Brain microvascular endothelial cell (primary cell): ENCODE measurements around the gene DBP.

Experiments used
- DNase-seq: peaks from one replicate; pipeline ENCODE4 v3.0.0-alpha.2; 2020
- H3K27ac ChIP-seq: fragments of 250-450 bp; sonication (Bioruptor Pico); 2 replicates; pipeline ENCODE4 v1.5.1; 2020; ENCODE audit warnings: mild to moderate bottlenecking, moderate library complexity
- H3K27me3 ChIP-seq: fragments of 250-450 bp; sonication (Bioruptor Pico); replicated peaks from 2 replicates; pipeline ENCODE4 v1.5.1; 2020; ENCODE audit warnings: mild to moderate bottlenecking
- H3K36me3 ChIP-seq: fragments of 250-450 bp; sonication (Bioruptor Pico); replicated peaks from 2 replicates; pipeline ENCODE4 v1.5.1; 2020; ENCODE audit warnings: mild to moderate bottlenecking
- H3K4me3 ChIP-seq: 2 replicates; pipeline ENCODE4 v1.5.1; 2011; ENCODE audit warnings: low read depth, mild to moderate bottlenecking, control low read depth, low read length, moderate library complexity
- in situ Hi-C: cut with HindIII; loops from 2 replicates; pipeline ENCODE4 v1.10.0; 2017; ENCODE audit warnings: low sequenced_read_pairs, low pct_ligation_motif_present
- TF ChIP-seq, protein P1 (sequence below): IDR thresholded peaks from 2 replicates; pipeline ENCODE4 v1.5.1; 2011; ENCODE audit warnings: low read depth, mild to moderate bottlenecking, moderate library complexity, low read length, control low read depth, inconsistent platforms; ENCODE audit errors: missing control alignments

The DBP gene

DNA sequence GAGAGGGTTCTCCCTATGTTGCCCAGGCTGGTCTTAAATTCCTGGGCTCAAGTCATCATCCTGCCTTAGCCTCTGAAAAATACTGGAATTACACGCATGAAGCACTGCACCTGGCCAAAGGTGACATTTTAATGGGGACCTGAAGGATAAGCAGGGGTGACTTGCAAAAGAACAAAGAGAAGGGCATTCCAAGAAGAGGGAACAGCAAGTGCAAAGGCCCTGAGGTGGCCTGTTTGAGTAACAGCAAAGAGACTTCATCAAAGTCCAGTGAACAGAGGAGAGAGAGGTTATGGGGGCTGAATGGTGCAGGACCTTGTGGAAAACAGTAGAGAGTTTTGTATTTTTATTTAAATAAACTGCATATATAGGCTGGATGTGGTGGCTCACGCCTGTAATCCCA lies 4.7 kb upstream of the DBP start:
- in situ Hi-C loops = no loop called here
- H3K36me3 ChIP-seq = no peaks in the 10 kb centered on the region
- no peak for DNase-seq
- no peak overlapping the region for H3K4me3 ChIP-seq
- TF ChIP-seq, protein P1, sequence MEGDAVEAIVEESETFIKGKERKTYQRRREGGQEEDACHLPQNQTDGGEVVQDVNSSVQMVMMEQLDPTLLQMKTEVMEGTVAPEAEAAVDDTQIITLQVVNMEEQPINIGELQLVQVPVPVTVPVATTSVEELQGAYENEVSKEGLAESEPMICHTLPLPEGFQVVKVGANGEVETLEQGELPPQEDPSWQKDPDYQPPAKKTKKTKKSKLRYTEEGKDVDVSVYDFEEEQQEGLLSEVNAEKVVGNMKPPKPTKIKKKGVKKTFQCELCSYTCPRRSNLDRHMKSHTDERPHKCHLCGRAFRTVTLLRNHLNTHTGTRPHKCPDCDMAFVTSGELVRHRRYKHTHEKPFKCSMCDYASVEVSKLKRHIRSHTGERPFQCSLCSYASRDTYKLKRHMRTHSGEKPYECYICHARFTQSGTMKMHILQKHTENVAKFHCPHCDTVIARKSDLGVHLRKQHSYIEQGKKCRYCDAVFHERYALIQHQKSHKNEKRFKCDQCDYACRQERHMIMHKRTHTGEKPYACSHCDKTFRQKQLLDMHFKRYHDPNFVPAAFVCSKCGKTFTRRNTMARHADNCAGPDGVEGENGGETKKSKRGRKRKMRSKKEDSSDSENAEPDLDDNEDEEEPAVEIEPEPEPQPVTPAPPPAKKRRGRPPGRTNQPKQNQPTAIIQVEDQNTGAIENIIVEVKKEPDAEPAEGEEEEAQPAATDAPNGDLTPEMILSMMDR = no peak
- H3K27me3 ChIP-seq = no peaks in the 10 kb centered on the region
- no peak overlapping the region for H3K27ac ChIP-seq

DNA sequence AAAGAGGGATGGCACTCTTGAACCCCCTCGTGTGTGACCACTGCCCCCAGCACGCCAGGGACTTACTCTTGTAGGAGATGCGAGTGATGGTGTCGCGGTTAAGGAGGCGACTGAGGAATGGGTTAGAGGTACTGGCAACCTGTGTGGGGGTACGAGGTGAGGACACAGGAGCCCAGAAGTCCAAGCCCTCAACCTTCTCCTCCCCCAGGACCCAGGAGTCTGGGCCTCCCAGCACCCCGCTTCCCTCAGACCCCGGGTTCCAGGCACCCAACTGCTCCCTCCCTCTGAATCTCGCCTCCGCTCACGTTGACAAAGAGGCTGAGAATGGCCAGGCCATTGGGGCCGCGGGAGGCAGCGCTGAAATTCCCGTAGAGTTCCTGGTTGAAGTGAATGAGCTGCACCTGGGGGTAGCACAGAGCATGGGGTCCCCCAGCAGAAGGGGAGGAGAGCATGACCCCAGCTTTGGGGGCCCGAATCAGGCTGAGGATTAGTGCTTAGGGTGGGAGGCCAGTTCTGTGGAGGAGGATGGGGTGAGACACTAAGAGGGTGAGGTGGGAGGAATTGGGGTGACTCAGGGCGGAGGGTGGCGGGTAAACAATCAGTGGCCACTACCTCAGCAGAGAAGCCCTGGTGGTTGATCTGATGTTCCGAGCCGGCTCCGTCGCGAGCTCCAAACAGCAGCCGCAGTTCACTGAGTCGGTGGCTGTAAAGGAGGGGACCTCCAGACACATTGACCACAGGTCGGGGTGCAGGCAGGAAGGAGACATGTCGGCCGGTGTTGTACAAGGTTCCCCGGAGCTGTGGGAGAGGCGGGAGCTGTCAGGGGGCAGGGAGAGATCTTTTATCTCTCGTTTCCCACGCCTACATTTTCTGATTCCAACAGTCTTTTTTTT lies 2.5 kb upstream of the DBP start:
- Histone ChIP-seq H3K4me3 (no peak overlapping the region), H3K36me3 (no peaks in the 10 kb centered on the region), H3K27me3 (no peaks in the 10 kb centered on the region), H3K27ac (no peak overlapping the region)
- in situ Hi-C loops = no loop called here
- DNase-seq = no peak
- TF ChIP-seq, protein P1 = no peak

DNA sequence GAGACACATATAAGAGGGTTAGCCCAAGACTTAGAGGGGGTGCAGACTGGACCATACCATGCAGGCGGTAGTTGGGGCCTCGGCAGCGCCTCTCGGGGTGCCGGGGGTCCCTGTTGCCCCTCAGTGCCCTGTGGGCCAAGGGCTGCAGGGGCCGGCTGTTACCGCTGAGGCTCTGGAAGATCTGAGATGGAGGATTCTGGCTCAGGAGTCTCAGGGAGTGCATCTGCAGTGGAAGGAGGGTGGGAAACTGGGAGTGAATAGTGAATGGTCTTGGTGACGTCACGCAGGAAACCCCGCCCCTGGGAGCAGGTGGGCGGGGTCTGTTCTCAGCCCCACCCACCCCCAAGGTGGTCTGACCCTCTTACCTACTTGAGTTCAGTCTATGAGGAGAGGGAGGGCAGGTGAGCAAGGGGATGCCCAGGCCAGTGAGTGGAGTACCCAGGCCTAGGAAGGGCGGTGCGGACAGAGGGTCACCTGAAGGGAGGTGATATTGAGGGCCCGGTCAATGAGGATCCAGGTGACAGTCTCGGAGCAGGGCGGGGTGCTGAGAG lies 1.7 kb upstream of the DBP start:
- TF ChIP-seq, protein P1 = no peak
- Histone ChIP-seq H3K36me3 (no peaks in the 10 kb centered on the region), H3K27me3 (no peaks in the 10 kb centered on the region), H3K4me3 (no peak overlapping the region), H3K27ac (no peak overlapping the region)
- in situ Hi-C loops = no loop called here
- no peak for DNase-seq

DNA sequence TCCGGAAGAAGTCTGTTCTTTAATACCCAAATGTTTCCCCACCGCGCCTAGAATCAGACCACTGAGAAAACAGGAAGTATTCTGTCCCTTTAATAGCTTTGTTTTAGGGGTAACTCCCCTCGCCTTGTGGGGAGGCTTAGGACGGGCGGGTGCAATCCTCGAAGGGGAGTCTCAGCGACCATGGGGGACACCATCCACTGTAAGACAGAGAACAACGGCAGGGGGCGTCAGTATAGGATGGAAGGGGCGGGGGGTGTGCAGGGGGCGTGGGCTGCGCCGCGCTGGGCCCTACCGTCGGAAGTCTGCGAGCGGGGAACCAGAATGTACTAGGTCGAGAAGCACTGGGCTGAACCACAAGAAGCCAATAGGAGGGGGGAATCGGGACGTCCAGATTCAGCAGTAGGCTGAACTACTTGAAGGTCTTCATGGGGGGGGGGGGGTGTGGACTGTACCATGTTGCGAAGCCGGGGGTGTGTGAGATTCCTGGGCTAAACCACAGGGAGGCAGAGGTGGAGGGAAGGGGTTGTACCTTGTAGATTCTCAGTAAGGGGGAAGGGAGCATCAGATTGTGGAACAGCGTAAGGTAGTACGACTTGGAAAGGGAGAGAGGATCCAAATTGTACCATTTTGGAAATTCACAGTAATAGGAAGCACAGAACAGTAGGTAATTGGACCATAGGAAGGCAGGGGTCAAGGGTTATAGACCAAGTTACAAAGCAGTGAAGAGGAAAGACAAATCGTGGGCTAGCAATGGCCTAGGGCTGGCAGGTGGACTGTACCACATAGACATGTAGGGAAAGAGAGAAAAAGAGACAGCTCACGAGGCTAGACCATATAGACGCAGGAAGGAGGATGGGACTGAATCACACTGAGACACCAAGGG lies 1.0 kb upstream of the DBP start:
- Histone ChIP-seq H3K27me3 (no peaks in the 10 kb centered on the region), H3K4me3 (peak overlapping the region; percentile 45), H3K27ac (peak overlapping the region; percentile 26), H3K36me3 (no peaks in the 10 kb centered on the region)
- peak; percentile 83 for DNase-seq
- in situ Hi-C loops = no loop called here
- TF ChIP-seq, protein P1 = peak; percentile 17

DNA sequence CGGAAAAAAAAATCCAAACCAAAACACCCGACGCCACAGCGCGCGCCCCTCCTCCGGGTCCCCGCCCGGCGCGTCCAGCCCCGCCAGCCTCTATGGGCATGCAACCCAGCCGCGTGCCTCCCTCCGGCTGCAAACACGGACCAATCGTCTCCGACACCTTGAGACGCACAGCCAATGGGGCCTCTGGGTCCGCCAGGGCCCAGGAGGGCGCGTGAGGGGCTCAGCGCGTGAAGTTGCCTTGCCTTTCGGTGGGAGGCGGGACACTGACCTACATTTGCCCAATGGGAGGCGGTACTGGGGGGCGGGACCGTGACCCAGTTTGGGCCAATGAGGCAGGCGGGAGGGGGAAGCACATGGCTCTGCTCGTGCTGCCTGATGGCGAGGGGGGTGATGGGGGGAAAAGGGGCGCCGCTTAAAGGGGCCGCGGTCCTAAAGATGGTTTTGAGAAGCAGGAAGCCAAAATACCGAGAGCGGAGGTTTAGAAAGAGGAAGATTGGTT lies 319 bp upstream of the DBP start:
- peak; percentile 97 for DNase-seq
- peak overlapping the region; percentile 26 for H3K27ac ChIP-seq
- in situ Hi-C loops = no loop called here

More for the DNA sequence above, 319 bp upstream of the DBP start:
- Histone ChIP-seq H3K4me3 (peak overlapping the region; percentile 45), H3K36me3 (no peaks in the 10 kb centered on the region), H3K27me3 (no peaks in the 10 kb centered on the region)
- TF ChIP-seq, protein P1 = no peak
